Liver (tissue), 9 donors: Measurements from ENCODE around the gene MTA3. TPM values are rescaled to one million over a fixed set of nuclear protein-coding genes. Genes with fewer than 3 reads are reported as not detected.

Experiments
- DNase-seq: peaks from one replicate; pipeline ENCODE4 v3.0.0-alpha.2; 2017; ENCODE audit warnings: low spot score
- H3K27ac ChIP-seq, 2 donors: one replicate each; pipeline ENCODE4 v1.7.0; 2013; ENCODE audit warnings: inconsistent platforms in 2 of 2, low read length in 2 of 2, control low read depth in 1 of 2, low read depth in 1 of 2, mild to moderate bottlenecking in 1 of 2
- H3K27me3 ChIP-seq, 4 donors: one replicate each; pipeline versions ENCODE4 v1.6.1 to v1.7.0; 2013; ENCODE audit warnings: low read length in 3 of 4, inconsistent platforms in 1 of 4, mild to moderate bottlenecking in 1 of 4, moderate library complexity in 1 of 4; ENCODE audit not compliant: control insufficient read depth in 4 of 4, insufficient read depth in 4 of 4
- H3K36me3 ChIP-seq, 4 donors: one replicate each; pipeline versions ENCODE4 v1.6.1 to v1.7.0; 2013; ENCODE audit warnings: low read length in 3 of 4, mild to moderate bottlenecking in 3 of 4, low read depth in 1 of 4, moderate library complexity in 1 of 4; ENCODE audit not compliant: control insufficient read depth in 4 of 4, insufficient read depth in 3 of 4
- H3K4me1 ChIP-seq, 4 donors: one replicate each; pipeline versions ENCODE4 v1.6.1 to v1.7.0; 2013; ENCODE audit warnings: low read length in 3 of 4, mild to moderate bottlenecking in 3 of 4, moderate library complexity in 1 of 4; ENCODE audit not compliant: control insufficient read depth in 4 of 4, insufficient read depth in 4 of 4
- H3K4me3 ChIP-seq, 3 donors: one replicate each; pipeline versions ENCODE4 v1.6.1 to v1.7.0; 2013; ENCODE audit warnings: low read length in 3 of 3, control low read depth in 1 of 3, low read depth in 1 of 3, mild to moderate bottlenecking in 1 of 3
- H3K9ac ChIP-seq, 2 donors: one replicate each; pipeline ENCODE4 v1.7.0; 2013; ENCODE audit warnings: low read length in 2 of 2, mild to moderate bottlenecking in 2 of 2, moderate library complexity in 2 of 2, control low read depth in 1 of 2, low read depth in 1 of 2
- H3K9me3 ChIP-seq, 4 donors: one replicate each; pipeline versions ENCODE4 v1.6.1 to v1.7.0; 2013; ENCODE audit warnings: low read length in 3 of 4; ENCODE audit not compliant: control insufficient read depth in 4 of 4
- ATF3 ChIP-seq: IDR thresholded peaks from 2 replicates; pipeline ENCODE4 v1.6.1; 2016; ENCODE audit warnings: antibody characterized with exemption
- CTCF ChIP-seq: fragments of 150-350 bp; IDR thresholded peaks from 2 replicates; pipeline ENCODE4 v1.5.1; 2017; ENCODE audit warnings: improper control_type of control experiment, low read depth, low read length; ENCODE audit not compliant: missing input control
- EGR1 ChIP-seq, 2 donors: IDR thresholded peaks; 2 replicates each; pipeline ENCODE4 v1.6.1; 2016 to 2018; ENCODE audit warnings: antibody characterized with exemption in 2 of 2, low read depth in 2 of 2
- FOXA1 ChIP-seq: IDR thresholded peaks from 2 replicates; pipeline ENCODE4 v1.6.1; 2016; ENCODE audit warnings: antibody characterized with exemption
- FOXA2 ChIP-seq: IDR thresholded peaks from 2 replicates; pipeline ENCODE4 v1.6.1; 2016; ENCODE audit warnings: antibody characterized with exemption
- GABPA ChIP-seq, 2 donors: IDR thresholded peaks in 1 of 2; conservative IDR thresholded peaks in 1 of 2; 2 replicates each; pipeline ENCODE4 v1.6.1; 2016; ENCODE audit warnings: antibody characterized with exemption in 2 of 2, mild to moderate bottlenecking in 1 of 2, moderate library complexity in 1 of 2
- HNF4A ChIP-seq, 2 donors: conservative IDR thresholded peaks; 2 replicates each; pipeline ENCODE4 v1.6.1; 2016; ENCODE audit warnings: antibody characterized with exemption in 2 of 2, mild to moderate bottlenecking in 2 of 2
- HNF4G ChIP-seq: IDR thresholded peaks from 2 replicates; pipeline ENCODE4 v1.6.1; 2016; ENCODE audit warnings: antibody characterized with exemption
- JUND ChIP-seq, 2 donors: IDR thresholded peaks; 2 replicates each; pipeline ENCODE4 v1.6.1; 2016; ENCODE audit warnings: antibody characterized with exemption in 2 of 2
- MAX ChIP-seq: IDR thresholded peaks from 2 replicates; pipeline ENCODE4 v1.6.1; 2016; ENCODE audit warnings: antibody characterized with exemption
- NR2F2 ChIP-seq: IDR thresholded peaks from 2 replicates; pipeline ENCODE4 v1.6.1; 2016; ENCODE audit warnings: antibody characterized with exemption
- RAD21 ChIP-seq, 2 donors: IDR thresholded peaks; 2 replicates each; pipeline ENCODE4 v1.6.1; 2016; ENCODE audit warnings: antibody characterized with exemption in 2 of 2, mild to moderate bottlenecking in 2 of 2
- REST ChIP-seq: IDR thresholded peaks from 2 replicates; pipeline ENCODE4 v1.6.1; 2016; ENCODE audit warnings: antibody characterized with exemption, mild to moderate bottlenecking
- RXRA ChIP-seq, 2 donors: IDR thresholded peaks; 2 replicates each; pipeline ENCODE4 v1.6.1; 2017 to 2018; ENCODE audit warnings: antibody characterized with exemption in 2 of 2, mild to moderate bottlenecking in 1 of 2
- SP1 ChIP-seq: IDR thresholded peaks from 2 replicates; pipeline ENCODE4 v1.6.1; 2018; ENCODE audit warnings: antibody characterized with exemption, mild to moderate bottlenecking
- TAF1 ChIP-seq: conservative IDR thresholded peaks from 2 replicates; pipeline ENCODE4 v1.6.1; 2016; ENCODE audit warnings: antibody characterized with exemption, mild to moderate bottlenecking
- YY1 ChIP-seq: IDR thresholded peaks from 2 replicates; pipeline ENCODE4 v1.6.1; 2016; ENCODE audit warnings: antibody characterized with exemption, mild to moderate bottlenecking
- ZBTB33 ChIP-seq: IDR thresholded peaks from 2 replicates; pipeline ENCODE4 v1.6.1; 2016; ENCODE audit warnings: antibody characterized with exemption
- whole genome bisulfite sequencing: extraction: QIAGEN DNeasy Blood & Tissue Kit; methylation state at CpG from one replicate; pipeline ENCODE4 v1.1.7; 2013; 5-methylcytosine and 5-hydroxymethylcytosine counted together
- polyA plus RNA-seq, 2 donors: library from polyadenylated mRNA; stranded (reverse) in 1 of 2; unstranded in 1 of 2; fragments of 200-250 nt in 1 of 2; fragments of >200 nt in 1 of 2; fragmentation: Nextera tagmentation in 1 of 2; extraction: Ambion mirVana in 1 of 2; gene quantifications; one replicate each; pipeline versions ENCODE4 v1.2.1 to v1.2.3, GENCODE V29; 2013 to 2015
- total RNA-seq, 2 donors: library from RNA; depleted of rRNA; stranded (reverse); fragments of >200 nt; gene quantifications; one replicate each; pipeline ENCODE4 v1.2.3, GENCODE V29; 2014
- donor health status: healthy.
- donor health status: healthy.
- donor health status: healthy.
- donor health status: healthy.
- donor health status: healthy.

The MTA3 gene
- total and polyA plus RNA-seq, 4 donors, result 5.5 to 10.3 (median 6.8) TPM

- Histone ChIP-seq H3K9me3 (no peaks in the 10 kb centered on the region), H3K27me3 (no peaks in the 10 kb centered on the region), H3K9ac (no peak overlapping the region), H3K4me3 (no peak overlapping the region), H3K4me1 (no peaks in the 10 kb centered on the region), H3K36me3 (peaks cover 0 to 3% (median under 1%) of the 10 kb centered on the region in 4 donors), H3K27ac (no peak overlapping the region)
- DNase-seq, result no peak
- no peak for TF ChIP-seq RXRA (IDR thresholded peaks at IDR 0.05)
- TF ChIP-seq HNF4G, result no peak
- no peak for TF ChIP-seq FOXA2
- no peak for TF ChIP-seq RAD21 (IDR thresholded peaks at IDR 0.05)
- TF ChIP-seq EGR1 (IDR thresholded peaks at IDR 0.05; ENCODE audit: low read depth in 2 of 2), result no peak
- no peak for TF ChIP-seq NR2F2
- TF ChIP-seq YY1, result no peak
- TF ChIP-seq TAF1, result no peak
- TF ChIP-seq JUND (IDR thresholded peaks at IDR 0.05), result no peak
- no peak for TF ChIP-seq ATF3
- no peak for TF ChIP-seq FOXA1
- no peak for TF ChIP-seq MAX
- TF ChIP-seq HNF4A (conservative IDR thresholded peaks at IDR 0.05), result no peak
- TF ChIP-seq REST, result no peak
- TF ChIP-seq ZBTB33, result no peak
- TF ChIP-seq GABPA (IDR thresholded peaks at IDR 0.05 in 1 of 2, conservative IDR thresholded peaks at IDR 0.05 in 1 of 2), result no peak
- TF ChIP-seq CTCF, result no peak
- TF ChIP-seq SP1, result no peak
- WGBS, result 86% methylated on average over 4 of the region's 4 CpGs
Observed at GRCh38 chr2:42713920-42714319, 145.5 kb downstream of the MTA3 start.
